ENCODE data around the gene CST2. TPM values are rescaled to one million over a fixed set of nuclear protein-coding genes. Genes with fewer than 3 reads are reported as not detected.

The CST2 gene
- not detected in 2 replicates for total RNA-seq

GRCh38 chr20:23826541-23827021, at the start of gene CST2:
Gene CST2 (minus strand): TSS chr20:23826729. CDS start chr20:23826660, 69 bp downstream.

Other genes starting within 250 kb of the CST2 start
- not detected in 2 replicates for gene CST9, start 220.8 kb downstream of the CST2 start, total RNA-seq
- gene CST3, start 188.8 kb downstream of the CST2 start, total RNA-seq, result 132 and 141 TPM in 2 replicates
- gene CST4, start 137.7 kb downstream of the CST2 start, total RNA-seq, result not detected in 2 replicates
- gene CST1, start 75.8 kb downstream of the CST2 start, total RNA-seq, result not detected in 2 replicates
- gene CST5, start 53.0 kb upstream of the CST2 start, total RNA-seq, result not detected in 2 replicates
- not detected in 2 replicates for gene GGTLC1, start 162.1 kb upstream of the CST2 start, total RNA-seq